VCaP (cell line): Measurements from ENCODE around the gene SLFN13.
A peak's percentile ranks its signal among the peaks of the same experiment; 100 is the strongest.

Experiments
- H3K27ac ChIP-seq: fragments of 450-650 bp; 2 replicates; pipeline ENCODE4 v1.5.1; 2017
- TF ChIP-seq, protein P1 (sequence below): fragments of 450-650 bp; conservative IDR thresholded peaks from 2 replicates; pipeline ENCODE4 v1.5.1; 2017; ENCODE audit warnings: mild to moderate bottlenecking, moderate library complexity

The SLFN13 gene, protein sequence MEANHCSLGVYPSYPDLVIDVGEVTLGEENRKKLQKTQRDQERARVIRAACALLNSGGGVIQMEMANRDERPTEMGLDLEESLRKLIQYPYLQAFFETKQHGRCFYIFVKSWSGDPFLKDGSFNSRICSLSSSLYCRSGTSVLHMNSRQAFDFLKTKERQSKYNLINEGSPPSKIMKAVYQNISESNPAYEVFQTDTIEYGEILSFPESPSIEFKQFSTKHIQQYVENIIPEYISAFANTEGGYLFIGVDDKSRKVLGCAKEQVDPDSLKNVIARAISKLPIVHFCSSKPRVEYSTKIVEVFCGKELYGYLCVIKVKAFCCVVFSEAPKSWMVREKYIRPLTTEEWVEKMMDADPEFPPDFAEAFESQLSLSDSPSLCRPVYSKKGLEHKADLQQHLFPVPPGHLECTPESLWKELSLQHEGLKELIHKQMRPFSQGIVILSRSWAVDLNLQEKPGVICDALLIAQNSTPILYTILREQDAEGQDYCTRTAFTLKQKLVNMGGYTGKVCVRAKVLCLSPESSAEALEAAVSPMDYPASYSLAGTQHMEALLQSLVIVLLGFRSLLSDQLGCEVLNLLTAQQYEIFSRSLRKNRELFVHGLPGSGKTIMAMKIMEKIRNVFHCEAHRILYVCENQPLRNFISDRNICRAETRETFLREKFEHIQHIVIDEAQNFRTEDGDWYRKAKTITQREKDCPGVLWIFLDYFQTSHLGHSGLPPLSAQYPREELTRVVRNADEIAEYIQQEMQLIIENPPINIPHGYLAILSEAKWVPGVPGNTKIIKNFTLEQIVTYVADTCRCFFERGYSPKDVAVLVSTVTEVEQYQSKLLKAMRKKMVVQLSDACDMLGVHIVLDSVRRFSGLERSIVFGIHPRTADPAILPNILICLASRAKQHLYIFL

DNA sequence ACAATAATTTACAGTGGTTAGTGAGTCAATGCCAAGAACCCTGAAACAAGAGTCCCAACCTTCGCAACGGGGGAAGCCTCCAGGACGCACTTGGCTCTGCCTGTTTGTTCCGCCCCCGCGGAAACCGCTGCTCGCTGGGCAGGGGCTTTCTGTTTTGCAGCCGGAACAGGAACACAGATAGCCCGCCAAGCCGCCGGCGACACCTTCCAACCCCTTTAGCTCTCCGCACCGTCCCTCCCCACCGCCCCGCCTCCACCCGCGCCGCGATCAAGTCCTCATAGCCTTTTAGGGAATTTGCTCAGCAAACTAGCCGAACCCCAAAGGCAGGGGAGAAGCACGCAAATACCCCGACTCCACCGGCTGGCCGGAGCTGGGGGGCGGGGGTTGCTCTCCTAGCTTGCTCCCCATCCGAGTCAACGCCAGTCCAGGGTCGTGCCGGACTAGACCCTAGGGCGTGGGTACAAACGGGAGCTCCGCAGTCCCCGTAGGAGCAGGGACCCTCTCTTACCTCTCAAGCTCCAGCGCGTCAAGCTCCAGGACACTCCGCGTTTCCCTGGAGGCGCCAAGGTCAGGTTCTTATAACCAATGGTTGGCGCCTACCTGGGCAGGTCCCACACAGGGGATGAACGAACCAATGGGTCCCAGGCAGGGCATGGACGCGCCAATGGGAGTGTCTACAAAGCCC, at the start of gene SLFN13:
Gene SLFN13, minus strand, starts transcription at position 553 of the 685 bp plus-strand sequence. CDS start 3,086 bp downstream, outside the sequence.
- TF ChIP-seq, protein P1, sequence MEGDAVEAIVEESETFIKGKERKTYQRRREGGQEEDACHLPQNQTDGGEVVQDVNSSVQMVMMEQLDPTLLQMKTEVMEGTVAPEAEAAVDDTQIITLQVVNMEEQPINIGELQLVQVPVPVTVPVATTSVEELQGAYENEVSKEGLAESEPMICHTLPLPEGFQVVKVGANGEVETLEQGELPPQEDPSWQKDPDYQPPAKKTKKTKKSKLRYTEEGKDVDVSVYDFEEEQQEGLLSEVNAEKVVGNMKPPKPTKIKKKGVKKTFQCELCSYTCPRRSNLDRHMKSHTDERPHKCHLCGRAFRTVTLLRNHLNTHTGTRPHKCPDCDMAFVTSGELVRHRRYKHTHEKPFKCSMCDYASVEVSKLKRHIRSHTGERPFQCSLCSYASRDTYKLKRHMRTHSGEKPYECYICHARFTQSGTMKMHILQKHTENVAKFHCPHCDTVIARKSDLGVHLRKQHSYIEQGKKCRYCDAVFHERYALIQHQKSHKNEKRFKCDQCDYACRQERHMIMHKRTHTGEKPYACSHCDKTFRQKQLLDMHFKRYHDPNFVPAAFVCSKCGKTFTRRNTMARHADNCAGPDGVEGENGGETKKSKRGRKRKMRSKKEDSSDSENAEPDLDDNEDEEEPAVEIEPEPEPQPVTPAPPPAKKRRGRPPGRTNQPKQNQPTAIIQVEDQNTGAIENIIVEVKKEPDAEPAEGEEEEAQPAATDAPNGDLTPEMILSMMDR, result no peak; the same call in 1 of the 2 replicates
- H3K27ac ChIP-seq, result peak within 1 kb of the TSS; percentile 54

DNA sequence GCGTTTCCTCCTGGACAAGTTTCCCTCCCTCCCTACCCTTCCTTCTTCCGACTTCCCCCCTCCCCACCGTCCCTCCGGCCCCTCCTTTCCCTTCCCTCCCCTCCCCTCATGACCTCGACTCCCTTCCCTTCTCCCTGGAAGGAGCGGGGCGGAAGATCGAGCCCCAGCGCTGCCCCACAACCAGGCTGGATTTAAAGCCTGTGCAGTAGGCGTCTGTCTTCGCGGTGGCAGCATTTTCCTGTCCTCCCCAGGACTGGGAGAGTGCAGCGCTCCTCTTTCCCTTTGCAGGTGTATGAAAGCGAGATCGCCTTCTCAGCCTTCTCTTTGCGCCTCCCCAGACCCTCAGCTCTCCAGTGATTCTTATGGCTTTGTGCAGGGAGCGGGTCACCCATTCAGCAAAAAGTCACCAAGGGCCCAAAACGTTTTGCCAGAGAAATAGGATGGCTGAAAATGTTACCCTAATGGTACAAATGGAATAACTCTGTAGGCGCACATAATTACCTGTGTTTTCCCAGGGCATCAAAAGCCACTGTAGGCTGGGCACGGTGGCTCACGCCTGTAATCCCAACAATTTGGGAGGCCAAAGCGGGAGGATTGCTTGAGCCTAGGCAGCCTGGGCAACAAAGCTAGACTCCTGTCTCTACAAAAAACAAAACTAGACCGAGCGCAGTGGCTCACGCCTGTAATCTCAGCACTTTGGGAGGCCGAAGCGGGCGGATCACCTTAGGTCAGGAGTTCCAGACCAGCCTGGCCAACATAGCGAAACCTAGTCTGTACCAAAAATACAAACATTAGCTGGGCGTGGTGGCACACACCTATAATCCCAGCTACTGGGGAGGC, 48.1 kb upstream of the SLFN13 start:
- TF ChIP-seq, protein P1, result no peak
- H3K27ac ChIP-seq, result no peak overlapping the region

DNA sequence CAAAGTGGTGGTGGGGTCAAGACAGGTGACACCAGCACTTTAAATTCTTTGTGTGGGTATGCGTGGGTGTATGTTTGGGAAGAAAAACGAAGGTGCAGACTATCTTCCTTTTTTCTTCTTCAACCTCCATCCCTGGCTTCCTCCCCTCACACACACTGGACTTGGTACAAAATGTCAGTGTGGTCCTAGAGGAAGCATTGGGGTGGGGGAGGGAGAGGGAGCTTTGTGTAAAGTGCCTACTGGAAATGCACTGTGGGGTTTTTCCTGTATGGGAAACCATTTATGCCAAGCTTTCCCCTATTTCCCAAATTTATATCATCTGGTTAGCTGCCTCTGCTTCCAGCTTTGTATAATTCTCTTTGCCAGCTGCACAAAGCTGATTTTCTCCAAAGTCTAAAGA, 44.5 kb upstream of the SLFN13 start:
- H3K27ac ChIP-seq, result no peak overlapping the region
- TF ChIP-seq, protein P1, result no peak

DNA sequence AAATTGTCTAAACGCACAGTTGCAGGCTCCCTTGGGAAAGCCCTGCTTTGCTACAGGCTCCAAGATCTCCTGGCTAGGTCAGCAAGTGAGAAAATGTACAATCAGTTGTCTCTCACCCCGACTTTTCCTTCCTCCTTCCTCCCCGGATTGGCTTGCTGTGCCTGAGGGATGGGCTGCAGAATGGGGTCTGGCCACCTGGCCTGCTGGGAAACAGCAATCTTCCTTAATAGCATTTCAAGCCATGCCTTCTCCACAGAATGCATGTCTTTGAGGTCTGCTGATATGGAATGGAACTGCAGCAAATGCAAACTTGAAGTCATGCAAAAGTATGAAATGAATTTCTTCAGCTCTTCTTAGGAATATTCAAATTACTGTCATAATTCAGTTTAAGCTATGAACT, 42.9 kb upstream of the SLFN13 start:
- TF ChIP-seq, protein P1, result no peak
- H3K27ac ChIP-seq, result no peak overlapping the region

DNA sequence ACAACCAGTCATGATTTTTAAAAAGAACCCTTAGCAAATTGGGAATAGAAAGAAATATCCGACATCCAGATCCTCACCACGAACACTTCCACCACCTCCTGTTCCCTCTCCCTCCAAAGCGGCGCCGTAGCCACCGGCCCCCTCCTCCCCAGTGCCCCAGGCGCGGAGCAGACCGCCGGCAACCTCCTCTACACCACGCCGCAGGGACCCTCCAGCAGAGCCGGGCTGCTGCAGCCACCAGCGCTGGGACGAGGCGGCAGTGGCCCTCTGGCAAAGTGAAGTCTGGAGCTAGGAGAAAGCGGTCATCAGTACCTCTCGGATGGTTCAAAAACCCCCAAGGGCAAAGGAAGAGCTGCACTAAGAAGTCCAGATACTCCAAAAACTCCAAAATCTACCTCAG, 41.4 kb upstream of the SLFN13 start:
- H3K27ac ChIP-seq, result no peak overlapping the region
- TF ChIP-seq, protein P1, result no peak

DNA sequence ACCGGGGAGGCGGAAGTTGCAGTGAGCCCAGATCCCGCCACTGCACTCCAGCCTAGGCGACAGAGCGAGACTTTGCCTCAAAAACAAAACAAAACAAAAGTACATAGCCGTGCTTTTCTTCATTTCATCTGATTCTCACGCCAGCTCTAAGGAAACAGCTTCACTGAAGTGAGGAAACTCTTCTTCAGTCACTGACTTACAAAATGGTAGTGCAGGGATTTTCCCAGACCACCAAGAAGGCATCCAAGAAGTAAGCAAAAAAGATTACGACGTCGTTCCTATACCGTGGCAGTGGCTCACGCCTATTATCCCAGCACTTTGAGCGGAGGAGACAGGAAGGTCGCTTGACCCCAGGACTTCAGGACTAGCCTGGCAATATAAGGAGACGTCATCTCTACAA, 40.4 kb upstream of the SLFN13 start:
- no peak overlapping the region for H3K27ac ChIP-seq
- TF ChIP-seq, protein P1, result no peak
